GM12891 (cell line): ENCODE results near the gene SGSM1.
"Not testable (repeated sequence)": the region's sequence is repeated elsewhere in the genome, so short reads cannot be mapped to it uniquely, and the experiment has no call there.

Experiments
- DNase-seq: peaks from one replicate; pipeline ENCODE4 v3.0.0; 2011; ENCODE audit warnings: low spot score; ENCODE audit not compliant: insufficient read length
- FAIRE-seq: peaks from 2 replicates; lab custom pipeline; 2011; peaks lifted over from hg19 to GRCh38; lab: Jason Lieb, UNC
- PAX5 ChIP-seq: IDR thresholded peaks from 2 replicates; pipeline ENCODE4 v1.6.1; 2011; ENCODE audit warnings: low read length, moderate library complexity, mild to moderate bottlenecking; ENCODE audit not compliant: insufficient read depth, severe bottlenecking
- POLR2A ChIP-seq: IDR thresholded peaks from 2 replicates; pipeline ENCODE4 v1.6.1; 2011; ENCODE audit warnings: low read depth, low read length, control low read depth
- POLR2AphosphoS5 ChIP-seq: IDR thresholded peaks from 2 replicates; pipeline ENCODE4 v1.6.1; 2011; ENCODE audit warnings: low read depth, low read length, control low read depth
- POU2F2 ChIP-seq: IDR thresholded peaks from 2 replicates; pipeline ENCODE4 v1.6.1; 2011; ENCODE audit warnings: low read depth, mild to moderate bottlenecking, control low read depth, low read length, moderate library complexity
- SPI1 ChIP-seq: IDR thresholded peaks from 2 replicates; pipeline ENCODE4 v1.6.1; 2011; ENCODE audit warnings: low read depth, low read length, control low read depth
- TAF1 ChIP-seq: IDR thresholded peaks from 2 replicates; pipeline ENCODE4 v1.6.1; 2011; ENCODE audit warnings: low read depth, low read length, control low read depth

The SGSM1 gene

DNA sequence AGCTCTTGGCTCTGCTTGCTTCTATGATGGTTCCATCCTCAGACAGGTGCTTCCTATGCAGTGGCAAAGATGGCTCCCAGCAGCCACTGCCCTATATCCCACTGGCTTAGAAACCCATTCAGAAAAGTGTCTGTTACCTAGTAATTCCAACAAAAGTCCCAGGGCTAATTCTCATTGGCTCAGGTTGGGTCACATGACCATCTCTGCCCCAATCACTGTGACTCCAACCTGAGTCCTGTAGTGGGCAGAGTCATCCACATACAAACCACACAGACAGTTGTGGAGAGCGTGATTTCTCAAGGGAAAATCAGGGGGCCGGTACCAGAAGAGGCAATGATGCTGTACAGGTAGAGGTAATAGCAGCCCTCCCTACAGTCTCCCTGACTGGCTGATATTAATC lies 73.0 kb downstream of the SGSM1 start:
- DNase-seq (no peak), FAIRE-seq (no peak)
- TF ChIP-seq TAF1 = no peak
- no peak for TF ChIP-seq PAX5
- TF ChIP-seq POLR2AphosphoS5 = no peak
- no peak for TF ChIP-seq SPI1
- TF ChIP-seq POU2F2 = no peak
- no peak for TF ChIP-seq POLR2A

- 0 out of 2 replicates have a peak, but pooled peaks have one; percentile 2 for TF ChIP-seq SPI1
- no peak for TF ChIP-seq POLR2AphosphoS5
- FAIRE-seq (no peak), DNase-seq (no peak)
Measured at GRCh38 chr22:24883432-24883831, 77.4 kb downstream of the SGSM1 start.

- no peak for TF ChIP-seq PAX5
- TF ChIP-seq POLR2AphosphoS5 = no peak
- TF ChIP-seq POLR2A = no peak
- no peak for DNase-seq
- FAIRE-seq = no peak
Measured at GRCh38 chr22:24887260-24887659, 81.2 kb downstream of the SGSM1 start.

DNA sequence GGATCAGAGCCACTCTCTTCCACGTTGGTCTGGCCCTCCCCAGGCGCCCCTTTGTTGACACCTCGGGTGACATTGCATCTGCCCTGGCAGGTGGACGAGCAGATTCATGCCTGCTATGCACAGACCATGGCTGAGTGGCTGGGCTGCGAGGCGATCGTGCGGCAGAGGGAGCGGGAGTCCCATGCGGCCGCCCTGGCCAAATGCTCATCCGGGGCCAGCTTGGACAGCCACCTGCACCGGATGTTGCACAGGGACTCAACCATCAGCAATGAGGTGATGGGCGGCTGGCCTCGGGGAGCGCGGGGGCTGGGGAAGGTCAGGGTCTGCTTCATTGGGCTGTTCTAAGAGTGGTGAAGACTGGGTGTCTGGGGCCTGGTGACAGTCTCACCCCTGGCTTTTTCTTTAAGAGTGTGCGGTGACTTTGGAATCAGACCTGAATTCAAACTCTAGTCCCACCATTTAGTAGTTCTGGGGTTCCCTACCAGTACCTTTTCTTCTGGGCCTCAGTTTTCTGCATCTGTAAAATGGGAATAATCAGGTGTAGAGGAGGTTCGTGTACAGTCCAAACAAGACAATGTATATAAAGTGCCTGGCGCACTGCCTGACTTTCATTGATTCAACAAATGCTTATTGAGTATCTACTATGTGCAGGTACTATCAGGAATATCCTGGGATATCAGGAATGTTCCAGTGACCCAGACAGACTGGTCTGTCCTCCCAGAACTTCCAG lies 87.5 kb downstream of the SGSM1 start:
- TF ChIP-seq TAF1 (no peak), POLR2A (no peak), PAX5 (no peak), SPI1 (no peak), POU2F2 (no peak), POLR2AphosphoS5 (no peak)
- DNase-seq (no peak), FAIRE-seq (no peak)

DNA sequence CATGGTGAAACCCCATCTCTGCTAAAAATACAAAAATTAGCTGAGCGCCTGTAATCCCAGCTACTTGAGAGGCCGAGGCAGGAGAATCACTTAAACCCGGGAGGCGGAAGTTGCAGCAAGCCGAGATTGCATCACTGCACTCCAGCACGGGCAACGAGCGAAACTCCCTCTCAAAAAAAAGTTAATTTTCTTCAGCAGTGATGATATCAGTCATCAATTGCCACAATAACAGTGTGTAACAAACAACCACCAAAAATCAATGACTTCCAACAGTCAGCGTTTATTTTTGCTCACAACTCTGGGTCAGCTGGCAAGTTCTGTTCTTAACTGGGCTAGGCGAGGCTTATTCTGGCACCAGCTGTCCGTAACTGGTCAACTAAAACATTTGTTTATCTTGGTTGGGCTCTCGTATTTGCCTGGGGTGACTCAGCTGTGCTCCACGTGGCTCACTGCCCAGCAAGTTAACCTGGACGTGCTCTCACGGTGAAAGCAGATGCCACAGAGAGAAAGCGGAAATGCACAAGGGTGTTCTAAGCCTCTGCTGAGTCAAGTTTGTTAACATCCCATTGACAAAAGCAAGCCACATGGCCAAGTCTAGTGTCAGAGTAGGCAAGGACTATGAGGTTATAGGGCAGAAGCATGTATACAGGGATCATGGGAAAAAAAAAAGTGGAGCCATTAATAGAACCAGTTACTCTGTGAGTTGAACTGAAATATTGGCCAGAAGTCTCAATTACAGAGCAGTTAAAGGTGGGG lies 88.4 kb downstream of the SGSM1 start:
- no peak for FAIRE-seq
- no peak for DNase-seq

DNA sequence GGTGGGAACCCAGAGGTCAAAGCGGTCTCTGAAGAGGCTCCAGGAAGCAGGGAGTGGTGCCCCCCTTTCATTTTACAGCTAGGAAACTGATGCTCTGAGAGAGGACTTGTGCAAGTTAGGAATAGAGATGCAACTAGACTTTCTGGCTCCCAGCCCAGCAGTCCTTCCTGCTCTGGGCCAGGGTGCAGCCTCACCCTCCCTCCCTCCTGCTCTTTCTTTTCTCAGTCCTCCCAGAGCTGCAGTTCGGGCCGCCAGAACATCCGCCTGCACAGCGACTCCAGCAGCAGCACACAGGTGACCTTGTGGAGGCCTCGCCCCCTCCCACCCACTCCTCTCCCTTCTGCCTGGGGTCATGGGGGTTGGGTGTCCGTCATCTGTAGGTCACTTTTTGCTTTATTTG lies 89.0 kb downstream of the SGSM1 start:
- DNase-seq = no peak
- TF ChIP-seq POLR2AphosphoS5 (no peak), SPI1 (no peak), POLR2A (no peak), PAX5 (no peak), POU2F2 (no peak), TAF1 (no peak)
- FAIRE-seq = no peak

More for the DNA sequence above, 88.4 kb downstream of the SGSM1 start:
- TF ChIP-seq TAF1 = no peak
- TF ChIP-seq SPI1 = no peak
- TF ChIP-seq PAX5 = no peak

DNA sequence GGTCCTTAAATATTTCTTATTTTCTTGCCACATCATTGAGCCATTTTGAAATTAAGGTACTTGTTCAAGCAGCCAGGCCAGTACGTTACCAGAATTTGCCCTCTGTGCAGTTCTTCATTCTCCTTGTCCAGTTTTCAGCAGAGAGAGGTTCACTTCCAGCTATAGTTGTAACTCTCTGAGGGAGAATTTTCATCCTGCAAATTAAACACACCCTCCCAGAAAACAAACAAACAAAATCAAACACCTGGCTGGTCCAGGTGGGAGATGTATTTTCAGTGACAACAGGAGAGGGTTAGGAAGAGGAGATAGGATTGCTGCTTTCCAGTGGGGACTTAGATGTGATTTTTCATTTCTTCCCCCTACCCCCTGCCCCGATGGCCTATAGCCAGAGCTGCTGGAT lies 95.4 kb downstream of the SGSM1 start:
- FAIRE-seq (no peak), DNase-seq (no peak)
- TF ChIP-seq TAF1 (no peak), PAX5 (no peak), POU2F2 (no peak), POLR2AphosphoS5 (no peak), POLR2A (no peak), SPI1 (no peak)

- no peak for DNase-seq
- no peak for FAIRE-seq
- TF ChIP-seq TAF1 (no peak), POLR2AphosphoS5 (no peak), POU2F2 (no peak), POLR2A (no peak)
Measured at GRCh38 chr22:24905909-24906308, 99.9 kb downstream of the SGSM1 start.

DNA sequence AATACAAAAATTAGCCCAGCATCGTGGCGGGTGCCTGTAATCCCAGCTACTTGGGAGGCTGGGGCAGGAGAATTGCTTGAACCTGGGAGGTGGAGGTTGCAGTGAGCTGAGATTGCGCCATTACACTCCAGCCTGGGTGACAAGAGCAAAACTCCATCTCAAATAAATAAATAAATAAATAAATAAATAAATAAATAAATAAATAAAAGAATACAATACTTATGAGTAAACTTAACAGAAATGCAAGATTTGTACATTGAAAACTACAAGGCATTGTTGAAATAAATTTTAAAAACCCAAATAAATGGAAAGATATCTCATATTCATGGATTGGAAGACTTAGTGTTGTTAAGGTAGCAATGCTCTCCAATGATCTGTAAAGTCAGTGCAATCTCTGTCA lies 101.1 kb downstream of the SGSM1 start:
- not testable (repeated sequence) for FAIRE-seq, DNase-seq

GRCh38 chr22:24920029-24920428 lies 114.0 kb downstream of the SGSM1 start:
- TF ChIP-seq POU2F2 = no peak
- no peak for TF ChIP-seq PAX5
- TF ChIP-seq TAF1 = no peak
- no peak; the same call in 1 of the 2 replicates for TF ChIP-seq SPI1
- no peak for TF ChIP-seq POLR2A
- TF ChIP-seq POLR2AphosphoS5 = no peak
- FAIRE-seq = no peak

More at GRCh38 chr22:24920029-24920428, 114.0 kb downstream of the SGSM1 start:
- DNase-seq = no peak
